MM.1S (cell line): ENCODE data around the gene TRAT1.

Source experiments
- EZH2 ChIP-seq: fragments of 300-600 bp; sonication (generic); optimal IDR thresholded peaks from 2 replicates; pipeline ENCODE3; 2017; ENCODE audit warnings: low read depth, mild to moderate bottlenecking, antibody characterized with exemption, low read length, mixed read lengths
- TF ChIP-seq, protein P1 (sequence below): fragments of 300-600 bp; sonication (generic); IDR thresholded peaks from 2 replicates; pipeline ENCODE4 v1.5.1; 2016; ENCODE audit warnings: antibody characterized with exemption, low read length, mixed read lengths

DNA sequence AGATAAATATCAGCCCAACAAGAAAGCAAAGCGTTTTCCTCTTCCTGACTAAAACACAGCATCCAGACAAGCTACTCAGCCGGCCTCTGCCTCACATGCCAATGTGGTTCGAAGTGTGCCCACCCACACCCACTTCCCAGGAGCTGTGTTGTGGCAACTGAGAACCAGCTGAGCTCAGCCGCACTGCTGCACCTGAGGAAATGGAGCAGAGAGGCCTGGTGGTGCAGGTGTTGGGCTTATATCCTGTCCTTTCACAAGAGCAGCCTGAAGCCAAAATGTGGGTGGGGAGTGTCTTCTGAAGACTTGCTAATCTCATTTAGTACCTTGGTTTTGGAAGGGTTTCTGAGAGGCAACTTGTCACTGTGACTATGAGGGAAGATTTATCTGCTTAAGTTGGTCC, 42.4 kb upstream of the TRAT1 start:
- TF ChIP-seq, protein P1, sequence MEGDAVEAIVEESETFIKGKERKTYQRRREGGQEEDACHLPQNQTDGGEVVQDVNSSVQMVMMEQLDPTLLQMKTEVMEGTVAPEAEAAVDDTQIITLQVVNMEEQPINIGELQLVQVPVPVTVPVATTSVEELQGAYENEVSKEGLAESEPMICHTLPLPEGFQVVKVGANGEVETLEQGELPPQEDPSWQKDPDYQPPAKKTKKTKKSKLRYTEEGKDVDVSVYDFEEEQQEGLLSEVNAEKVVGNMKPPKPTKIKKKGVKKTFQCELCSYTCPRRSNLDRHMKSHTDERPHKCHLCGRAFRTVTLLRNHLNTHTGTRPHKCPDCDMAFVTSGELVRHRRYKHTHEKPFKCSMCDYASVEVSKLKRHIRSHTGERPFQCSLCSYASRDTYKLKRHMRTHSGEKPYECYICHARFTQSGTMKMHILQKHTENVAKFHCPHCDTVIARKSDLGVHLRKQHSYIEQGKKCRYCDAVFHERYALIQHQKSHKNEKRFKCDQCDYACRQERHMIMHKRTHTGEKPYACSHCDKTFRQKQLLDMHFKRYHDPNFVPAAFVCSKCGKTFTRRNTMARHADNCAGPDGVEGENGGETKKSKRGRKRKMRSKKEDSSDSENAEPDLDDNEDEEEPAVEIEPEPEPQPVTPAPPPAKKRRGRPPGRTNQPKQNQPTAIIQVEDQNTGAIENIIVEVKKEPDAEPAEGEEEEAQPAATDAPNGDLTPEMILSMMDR: no peak
- TF ChIP-seq EZH2: no peak
